Measurements from ENCODE around the gene GCNT4. TPM values are rescaled to one million over a fixed set of nuclear protein-coding genes. Genes with fewer than 3 reads are reported as not detected.

GCNT4 gene
- total RNA-seq, 4 donors from 2014 or later: 0.66 to 1.5 (median 1.1) TPM

GRCh38 chr5:75043633-75044264 is 8.6 kb downstream of the GCNT4 start:
- no peak for TF ChIP-seq CTCF (IDR thresholded peaks at IDR 0.05; ENCODE audit: low read depth)

- no peak for TF ChIP-seq CTCF (IDR thresholded peaks at IDR 0.05; ENCODE audit: low read depth)
These were observed 9.8 kb downstream of the GCNT4 start for GRCh38 chr5:75042522-75042921.

GRCh38 chr5:75040973-75041372 is 11.4 kb downstream of the GCNT4 start:
- TF ChIP-seq CTCF (IDR thresholded peaks at IDR 0.05; ENCODE audit: low read depth): no peak

GRCh38 chr5:75037106-75037505 is 15.3 kb downstream of the GCNT4 start:
- TF ChIP-seq CTCF (IDR thresholded peaks at IDR 0.05; ENCODE audit: low read depth): no peak

- TF ChIP-seq CTCF (IDR thresholded peaks at IDR 0.05; ENCODE audit: low read depth): no peak
These were observed 18.1 kb downstream of the GCNT4 start for GRCh38 chr5:75034137-75034739.

GRCh38 chr5:75031366-75031765 is 21.0 kb downstream of the GCNT4 start:
- no peak for TF ChIP-seq CTCF (IDR thresholded peaks at IDR 0.05; ENCODE audit: low read depth)

- TF ChIP-seq CTCF (IDR thresholded peaks at IDR 0.05; ENCODE audit: low read depth): no peak
These were observed 24.3 kb downstream of the GCNT4 start for GRCh38 chr5:75028090-75028489.

Data from subcutaneous adipose tissue (tissue), 4 donors.